HG03342 (cell line): ENCODE data around the gene BNIP3.
"Not testable (repeated sequence)": the region's sequence is repeated elsewhere in the genome, so short reads cannot be mapped to it uniquely, and the experiment has no call there.

ENCODE experiments used
- ATAC-seq: cut with Tn5 transposase; IDR thresholded peaks from one replicate; pipeline ENCODE4 v1.9.1; 2021; ENCODE audit warnings: mild to moderate bottlenecking, moderate library complexity; ENCODE audit not compliant: unreplicated experiment

BNIP3 gene

GRCh38 chr10:131930586-131931330 is 51.0 kb downstream of the BNIP3 start:
- no peak for ATAC-seq

DNA sequence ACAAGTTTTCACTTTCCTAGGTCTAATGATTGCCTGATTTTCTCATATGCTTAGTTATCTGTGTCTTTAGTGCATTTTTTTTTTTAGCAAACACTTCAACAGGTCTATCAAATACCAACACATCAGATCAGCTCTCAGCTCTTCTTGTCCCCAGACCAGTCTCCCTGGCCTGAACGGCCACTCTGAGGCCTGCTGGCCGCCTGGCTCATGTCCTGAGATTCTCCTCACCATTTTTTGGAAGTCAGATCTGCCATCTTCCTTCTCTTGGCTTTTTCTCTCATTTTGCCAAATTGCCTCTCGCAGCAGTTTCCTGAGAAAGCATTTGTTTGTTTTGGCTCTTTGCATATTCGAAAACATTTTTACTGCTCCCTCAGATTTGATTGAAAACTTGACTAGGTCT is 51.6 kb downstream of the BNIP3 start:
- no peak for ATAC-seq

DNA sequence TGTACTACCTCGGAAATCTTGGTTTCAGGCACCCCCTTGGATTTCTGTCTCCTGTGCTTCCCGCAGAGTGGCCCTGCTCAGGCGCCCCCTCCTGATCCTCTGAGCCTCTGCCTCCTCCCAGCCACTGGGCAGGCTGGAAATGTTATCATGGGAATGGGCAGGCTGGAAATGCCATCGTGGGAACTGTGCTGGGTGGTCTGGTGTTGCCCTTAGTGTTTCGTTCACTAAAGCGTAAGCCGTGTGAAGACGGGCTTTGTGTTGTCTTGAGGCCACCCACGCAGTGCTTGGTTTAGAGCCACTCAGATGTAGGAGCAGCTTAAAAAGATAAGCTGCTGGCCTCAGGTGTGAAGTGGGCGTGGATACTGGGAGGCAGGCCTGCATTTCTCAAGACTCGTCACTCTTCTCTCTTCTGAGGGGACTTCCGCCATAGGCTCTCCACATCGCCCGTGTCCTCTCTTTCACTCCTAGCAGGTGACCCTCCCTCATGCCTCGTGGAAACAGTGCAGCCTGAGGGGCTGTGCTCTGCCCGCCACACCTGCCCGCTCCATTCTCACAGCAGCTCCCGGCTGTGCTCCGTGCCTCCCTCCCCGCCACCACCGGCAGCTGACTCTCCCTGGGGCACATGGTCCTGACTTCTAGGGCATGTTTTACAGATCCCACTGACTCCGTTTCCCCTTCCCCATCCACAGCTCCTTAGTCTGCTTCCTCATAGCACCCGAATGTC is 52.4 kb downstream of the BNIP3 start:
- ATAC-seq = no peak

GRCh38 chr10:131928248-131929095 is 53.3 kb downstream of the BNIP3 start:
- peak; percentile 87 for ATAC-seq

DNA sequence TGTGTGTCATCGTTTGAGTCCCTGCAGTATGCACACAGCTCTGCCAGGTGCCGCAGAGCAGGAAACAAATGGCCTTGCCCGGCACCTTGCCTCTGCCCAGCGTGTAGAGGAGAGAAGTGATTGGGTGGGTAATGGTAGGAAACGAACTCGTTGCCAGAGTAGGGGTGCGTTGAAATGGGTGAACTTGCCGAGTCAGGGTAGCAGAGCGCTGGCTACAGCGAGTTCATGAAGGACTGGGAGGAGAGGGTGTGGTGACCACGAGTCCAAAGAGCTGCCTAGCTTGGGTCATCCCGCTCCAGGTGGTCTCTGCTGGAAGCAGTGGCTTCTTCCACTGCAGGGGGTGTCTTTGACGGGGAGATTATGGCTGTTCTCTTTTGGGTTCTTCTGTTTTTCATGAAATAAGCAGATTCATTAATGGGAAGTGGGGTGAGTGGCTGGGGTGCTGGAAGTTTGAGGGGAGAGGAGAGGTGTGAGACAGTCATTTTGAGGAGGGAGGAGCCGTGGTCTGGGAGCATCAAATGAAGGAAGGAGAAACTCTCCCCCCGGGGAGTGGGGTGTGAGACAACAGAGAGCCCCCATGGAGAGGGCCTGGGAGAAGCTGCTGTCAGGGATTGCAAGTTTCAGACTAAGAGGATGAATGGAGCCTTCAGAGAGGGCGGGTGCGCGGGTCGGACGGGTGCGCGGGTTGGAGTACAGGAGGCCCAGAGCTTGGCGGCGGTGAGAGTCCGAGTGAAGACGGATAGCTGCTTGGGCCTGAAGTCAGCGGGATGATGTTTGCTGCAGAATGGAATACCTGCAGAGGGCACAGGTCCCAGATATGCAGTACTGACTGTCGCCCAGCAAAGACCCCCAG is 54.8 kb downstream of the BNIP3 start:
- no peak for ATAC-seq

- no peak for ATAC-seq
Observed at GRCh38 chr10:131926253-131926652, 55.5 kb downstream of the BNIP3 start.

DNA sequence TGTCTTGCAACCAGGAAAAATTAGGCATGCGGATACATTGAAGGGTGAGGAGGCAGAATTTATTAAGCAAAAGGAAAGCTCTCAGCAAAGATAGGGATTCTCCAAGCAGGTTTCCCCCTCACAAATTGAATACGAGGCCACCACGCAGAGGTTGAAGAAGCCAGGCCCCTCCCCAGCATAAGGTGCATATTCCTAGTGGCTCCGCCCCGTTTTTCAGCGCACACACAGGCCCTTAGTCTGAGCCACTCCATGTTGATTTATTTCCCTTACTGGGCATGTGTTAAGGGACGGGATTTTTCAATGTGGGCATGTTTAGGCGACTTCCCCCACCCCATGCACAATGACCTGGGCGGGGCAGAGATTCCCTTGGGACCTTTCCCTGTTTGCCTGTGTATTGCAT is 56.0 kb downstream of the BNIP3 start:
- no peak for ATAC-seq

- ATAC-seq = no peak
Observed at GRCh38 chr10:131925011-131925649, 56.6 kb downstream of the BNIP3 start.

GRCh38 chr10:131923038-131923756 is 58.5 kb downstream of the BNIP3 start:
- ATAC-seq = no peak

DNA sequence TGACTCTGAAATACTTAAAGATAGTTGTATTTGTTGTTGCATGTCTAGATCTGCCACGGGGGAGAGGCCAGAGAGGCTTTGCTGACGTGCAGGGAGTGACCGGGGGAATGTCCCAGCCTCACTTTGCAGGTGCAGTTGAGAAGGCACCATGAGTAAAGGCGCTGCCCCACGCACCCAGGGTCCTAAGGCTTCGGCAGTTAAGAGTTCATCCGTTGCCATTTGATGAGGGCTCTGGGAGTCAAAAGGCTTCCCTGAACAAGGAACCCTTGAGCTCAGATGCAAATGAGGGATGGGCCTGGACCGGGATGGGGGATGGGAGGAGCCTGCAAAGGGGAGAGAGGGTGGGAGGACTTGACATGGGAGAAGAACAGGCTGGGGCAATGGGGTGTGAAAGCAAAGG is 60.5 kb downstream of the BNIP3 start:
- peak; percentile 84 for ATAC-seq

DNA sequence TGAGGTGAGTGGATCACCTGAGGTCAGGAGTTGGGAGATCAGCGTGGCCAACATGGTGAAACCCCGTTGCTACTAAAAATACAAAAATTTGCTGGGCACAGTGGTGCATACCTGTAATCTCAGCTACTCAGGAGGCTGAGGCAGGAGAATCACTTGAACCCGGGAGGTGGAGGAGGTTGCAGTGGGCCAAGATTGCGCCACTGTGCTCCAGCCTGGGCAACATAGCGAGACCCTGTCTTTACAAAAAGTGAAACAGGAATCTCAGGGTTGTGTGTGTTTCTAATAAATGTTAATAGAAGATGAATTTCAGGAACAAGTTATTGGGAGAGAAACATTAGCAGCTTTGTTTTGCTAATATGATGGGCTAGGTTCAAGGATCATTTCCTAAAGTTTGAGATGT is 61.0 kb downstream of the BNIP3 start:
- no peak for ATAC-seq

DNA sequence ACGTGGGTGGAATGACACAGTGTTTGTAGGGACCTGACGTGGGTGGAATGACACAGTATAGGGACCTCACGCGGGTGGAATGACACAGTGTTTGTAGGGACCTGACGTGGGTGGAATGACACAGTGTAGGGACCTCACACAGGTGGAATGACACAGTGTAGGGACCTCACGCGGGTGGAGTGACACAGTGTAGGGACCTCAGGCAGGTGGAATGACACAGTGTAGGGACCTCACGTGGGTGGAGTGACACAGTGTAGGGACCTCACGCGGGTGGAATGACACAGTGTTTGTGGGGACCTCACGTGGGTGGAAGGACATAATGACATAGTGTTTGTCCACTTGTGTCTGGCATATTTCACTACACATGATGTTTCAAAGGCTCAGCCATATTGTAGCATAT is 61.6 kb downstream of the BNIP3 start:
- no peak for ATAC-seq

DNA sequence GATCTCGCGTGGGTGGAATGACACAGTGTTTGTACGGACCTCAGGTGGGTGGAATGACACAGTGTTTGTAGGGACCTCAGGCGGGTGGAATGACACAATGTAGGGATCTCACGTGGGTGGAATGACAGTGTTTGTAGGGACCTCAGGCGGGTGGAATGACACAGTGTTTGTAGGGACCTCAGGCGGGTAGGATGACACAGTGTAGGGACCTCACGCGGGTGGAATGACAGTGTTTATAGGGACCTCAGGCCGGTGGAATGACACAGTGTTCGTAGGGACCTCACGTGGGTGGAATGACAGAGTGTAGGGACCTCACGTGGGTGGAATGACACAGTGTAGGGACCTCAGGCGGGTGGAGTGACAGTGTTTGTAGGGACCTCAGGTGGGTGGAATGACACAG is 62.3 kb downstream of the BNIP3 start:
- ATAC-seq = not testable (repeated sequence)
